Lower lobe of right lung (tissue), 2 donors: ENCODE data around the gene TBX2. TPM values are rescaled to one million over a fixed set of nuclear protein-coding genes. Genes with fewer than 3 reads are reported as not detected.

Experiments
- ATAC-seq, 2 donors: fragments of 200-7000 bp; cut with Tn5 transposase; one replicate each; pipeline ENCODE4 v1.9.1; 2020 to 2022; ENCODE audit warnings: mild to moderate bottlenecking in 2 of 2, moderate library complexity in 2 of 2
- DNase-seq: peaks from one replicate; pipeline ENCODE4 v3.0.0-alpha.2; 2020
- H3K27ac ChIP-seq: fragments of 200-600 bp; one replicate; pipeline ENCODE4 v1.8.0; 2022
- H3K27me3 ChIP-seq: fragments of 200-600 bp; one replicate; pipeline ENCODE4 v1.8.0; 2022; ENCODE audit warnings: low read depth
- H3K36me3 ChIP-seq: fragments of 200-600 bp; one replicate; pipeline ENCODE4 v1.8.0; 2022; ENCODE audit warnings: mild to moderate bottlenecking
- H3K4me1 ChIP-seq: fragments of 200-600 bp; one replicate; pipeline ENCODE4 v1.8.0; 2022
- H3K4me3 ChIP-seq: fragments of 200-600 bp; one replicate; pipeline ENCODE4 v1.8.0; 2022; ENCODE audit warnings: mild to moderate bottlenecking
- H3K9me3 ChIP-seq: fragments of 200-600 bp; one replicate; pipeline ENCODE4 v1.8.0; 2022
- CTCF ChIP-seq: fragments of 200-600 bp; IDR thresholded peaks from one replicate; pipeline ENCODE4 v1.8.0; 2022; ENCODE audit warnings: antibody characterized with exemption, mild to moderate bottlenecking
- intact Hi-C: fragments of 100-400 bp; cut with DNase I; formaldehyde crosslinking; loops from one replicate; pipeline ENCODE4 v1.11.0; 2022
- total RNA-seq: library from RNA; stranded (reverse); fragmentation: NEBNext Ultra II Directional; extraction: Animal tissue kit (Norgen Biotek cat#: 25700); gene quantifications from one replicate; pipeline ENCODE4 v1.2.1, GENCODE V29; 2021
- donor health status: DM: no; HTN: yes; CAD: no; lungs with severe emphysema.

TBX2 gene
- total RNA-seq, 1 donor from 2014 or later: 83.3 TPM

DNA sequence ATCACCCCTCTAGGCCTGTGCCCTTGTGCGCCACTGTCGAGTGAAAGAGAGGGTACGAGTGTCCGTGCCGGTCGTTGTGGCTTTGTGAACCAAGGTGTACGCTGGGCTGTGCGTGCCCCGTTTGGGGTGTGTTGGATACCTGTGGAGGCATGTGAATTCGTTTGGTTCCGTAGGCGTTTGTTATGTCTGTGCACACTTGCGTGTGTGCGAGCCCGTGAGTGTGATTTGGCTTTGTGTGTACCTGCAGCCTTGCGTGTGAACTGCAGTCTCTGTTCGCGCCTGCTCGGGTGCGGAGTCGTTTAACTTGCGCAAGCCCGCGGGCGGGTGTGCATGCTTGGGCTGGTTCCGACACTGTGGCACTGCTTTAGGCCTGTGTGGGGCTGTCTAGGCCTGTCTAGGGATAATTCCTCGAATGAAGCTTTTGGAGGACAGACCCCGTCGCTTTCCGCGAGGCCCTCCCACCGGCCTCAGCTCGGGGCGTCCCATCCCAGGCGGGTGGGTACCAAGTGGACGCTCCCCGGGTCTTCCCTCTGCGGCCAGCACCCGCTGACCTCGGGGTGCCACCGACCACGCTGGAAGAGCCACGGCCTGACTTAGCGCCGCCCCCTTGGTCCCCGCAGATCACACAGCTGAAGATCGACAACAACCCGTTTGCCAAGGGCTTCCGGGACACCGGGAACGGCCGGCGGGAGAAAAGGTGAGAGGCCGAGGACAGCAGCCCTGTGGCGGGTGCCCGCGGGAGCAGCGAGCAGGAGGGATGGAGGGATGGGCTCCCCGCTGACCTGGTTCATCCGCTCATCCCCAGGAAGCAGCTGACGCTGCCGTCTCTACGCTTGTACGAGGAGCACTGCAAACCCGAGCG lies 4.4 kb downstream of the TBX2 start:
- peak; percentile 49 for DNase-seq
- peaks cover 50% of the 10 kb centered on the region for H3K4me1 ChIP-seq
- peak overlapping the region; percentile 89 for H3K27ac ChIP-seq
- intact Hi-C loops: no loop called here
- peaks cover 92% of the 10 kb centered on the region for H3K27me3 ChIP-seq
- TF ChIP-seq CTCF: no peak
- no peaks in the 10 kb centered on the region for H3K9me3 ChIP-seq
- ATAC-seq: no peak
- H3K36me3 ChIP-seq: peaks cover 36% of the 10 kb centered on the region
- peak overlapping the region; percentile 67 for H3K4me3 ChIP-seq

GRCh38 chr17:61404663-61404912 lies 4.9 kb downstream of the TBX2 start:
- DNase-seq (peak; percentile 45), ATAC-seq (no peak)
- intact Hi-C loops: no loop called here
- peak overlapping the region; percentile 67 for H3K4me3 ChIP-seq
- H3K27me3 ChIP-seq: peaks cover 89% of the 10 kb centered on the region
- H3K27ac ChIP-seq: peak overlapping the region; percentile 89
- TF ChIP-seq CTCF: no peak
- peaks cover 47% of the 10 kb centered on the region for H3K4me1 ChIP-seq
- no peaks in the 10 kb centered on the region for H3K9me3 ChIP-seq
- peaks cover 36% of the 10 kb centered on the region for H3K36me3 ChIP-seq

GRCh38 chr17:61404913-61405685 lies 5.5 kb downstream of the TBX2 start:
- peak; percentile 44 for DNase-seq
- ATAC-seq: no peak
- peak overlapping the region; percentile 89 for H3K27ac ChIP-seq
- intact Hi-C loops: no loop called here
- no peaks in the 10 kb centered on the region for H3K9me3 ChIP-seq
- H3K4me3 ChIP-seq: peak overlapping the region; percentile 67
- H3K36me3 ChIP-seq: peaks cover 36% of the 10 kb centered on the region
- H3K4me1 ChIP-seq: peaks cover 50% of the 10 kb centered on the region
- peaks cover 93% of the 10 kb centered on the region for H3K27me3 ChIP-seq
- no peak for TF ChIP-seq CTCF

DNA sequence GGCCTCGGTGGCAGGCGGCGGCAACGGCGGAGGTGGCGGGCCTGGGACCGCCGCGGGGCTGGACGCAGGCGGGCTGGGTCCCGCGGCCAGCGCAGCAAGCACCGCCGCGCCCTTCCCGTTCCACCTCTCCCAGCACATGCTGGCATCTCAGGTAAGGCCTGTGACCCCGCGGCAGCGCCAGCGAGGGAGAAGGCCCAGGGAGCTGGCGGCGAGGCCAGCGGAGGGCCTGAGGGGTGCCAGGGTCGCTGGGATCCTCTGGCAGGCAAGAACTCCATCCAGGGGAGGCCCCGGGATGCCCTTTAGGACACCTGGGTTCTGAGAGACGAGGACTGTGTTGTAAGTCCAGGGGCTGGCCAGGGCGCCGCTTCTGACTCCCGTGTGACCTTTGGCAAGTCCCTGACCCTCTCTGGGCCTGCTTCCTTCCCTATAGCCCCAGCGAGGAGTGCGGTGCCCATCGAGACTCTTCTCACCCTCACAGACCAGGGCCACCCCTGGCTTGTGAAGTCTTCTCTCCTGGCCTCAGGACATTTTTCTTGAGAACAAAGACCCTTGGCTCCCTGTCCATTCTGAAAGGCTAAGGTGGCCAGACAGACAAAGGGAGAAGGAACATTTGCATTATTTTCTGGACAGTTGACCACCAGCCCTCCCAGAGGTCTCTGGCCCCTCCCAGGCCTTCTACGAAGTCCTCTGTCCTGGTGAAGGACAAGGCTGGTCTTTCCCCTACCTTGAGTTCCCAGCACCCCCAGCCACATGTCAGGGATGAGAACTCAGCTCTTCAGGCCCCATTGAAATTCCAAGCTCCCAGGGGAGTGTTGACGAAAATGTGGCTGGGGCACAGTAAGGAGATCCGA lies 6.3 kb downstream of the TBX2 start:
- Histone ChIP-seq H3K27me3 (peaks cover 91% of the 10 kb centered on the region), H3K4me3 (peak overlapping the region; percentile 67), H3K9me3 (no peaks in the 10 kb centered on the region), H3K27ac (peak overlapping the region; percentile 89), H3K36me3 (peaks cover 36% of the 10 kb centered on the region), H3K4me1 (peaks cover 52% of the 10 kb centered on the region)
- DNase-seq: peak; percentile 46
- no peak for ATAC-seq
- intact Hi-C loops: no loop called here
- TF ChIP-seq CTCF: no peak

DNA sequence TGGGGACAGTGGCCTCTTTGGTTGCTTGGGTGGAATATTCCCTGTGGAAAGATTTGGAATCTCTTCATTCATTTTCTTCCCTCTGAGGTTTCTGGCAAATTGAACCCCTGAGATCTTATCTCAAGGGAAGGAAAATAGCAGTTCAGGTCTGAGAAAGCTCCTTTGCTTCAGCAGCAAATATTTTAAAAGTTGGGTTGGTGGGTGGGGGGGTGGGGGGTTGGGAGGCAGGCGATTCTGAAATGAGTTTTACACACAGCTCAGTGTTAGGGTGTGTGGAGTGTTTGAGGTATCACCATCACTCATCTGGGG lies 6.8 kb downstream of the TBX2 start:
- Histone ChIP-seq H3K4me1 (peaks cover 55% of the 10 kb centered on the region), H3K27me3 (peaks cover 86% of the 10 kb centered on the region), H3K36me3 (peaks cover 36% of the 10 kb centered on the region), H3K4me3 (peak overlapping the region; percentile 67), H3K9me3 (no peaks in the 10 kb centered on the region), H3K27ac (peak overlapping the region; percentile 89)
- ATAC-seq: no peak
- intact Hi-C loops: no loop called here
- no peak for TF ChIP-seq CTCF
- DNase-seq: no peak
